NCI-H1417 treated with DMSO at 0.1 percent for 48 hours (cell line): ENCODE data around the gene DENND1A.
"Not testable (repeated sequence)": the region's sequence is repeated elsewhere in the genome, so short reads cannot be mapped to it uniquely, and the experiment has no call there.

Source experiments
- DNase-seq: peaks from one replicate; lab custom pipeline; 2025; lab: John Stamatoyannopoulos, UW

DENND1A gene

GRCh38 chr9:123728571-123728970 lies 201.4 kb downstream of the DENND1A start:
- not testable (repeated sequence) for DNase-seq

GRCh38 chr9:123727332-123727731 lies 202.6 kb downstream of the DENND1A start:
- DNase-seq: no peak

- DNase-seq: no peak
Observed at GRCh38 chr9:123725389-123725788, 204.5 kb downstream of the DENND1A start.

- no peak for DNase-seq
Observed at GRCh38 chr9:123724211-123724796, 205.6 kb downstream of the DENND1A start.

- no peak for DNase-seq
Observed at GRCh38 chr9:123723135-123723875, 206.6 kb downstream of the DENND1A start.

GRCh38 chr9:123722378-123722777 lies 207.5 kb downstream of the DENND1A start:
- no peak for DNase-seq

- no peak for DNase-seq
Observed at GRCh38 chr9:123718188-123718587, 211.7 kb downstream of the DENND1A start.

- DNase-seq: no peak
Observed at GRCh38 chr9:123717581-123718175, 212.2 kb downstream of the DENND1A start.

GRCh38 chr9:123716339-123716945 lies 213.5 kb downstream of the DENND1A start:
- no peak for DNase-seq

- DNase-seq: no peak
Observed at GRCh38 chr9:123715258-123715657, 214.7 kb downstream of the DENND1A start.

GRCh38 chr9:123713282-123713681 lies 216.6 kb downstream of the DENND1A start:
- no peak for DNase-seq

GRCh38 chr9:123712399-123712798 lies 217.5 kb downstream of the DENND1A start:
- DNase-seq: no peak

GRCh38 chr9:123710299-123710698 lies 219.6 kb downstream of the DENND1A start:
- DNase-seq: no peak

GRCh38 chr9:123702483-123702882 lies 227.4 kb downstream of the DENND1A start:
- DNase-seq: no peak

- DNase-seq: no peak
Observed at GRCh38 chr9:123697686-123698085, 232.2 kb downstream of the DENND1A start.

- DNase-seq: no peak
Observed at GRCh38 chr9:123696476-123696875, 233.4 kb downstream of the DENND1A start.

GRCh38 chr9:123695386-123695785 lies 234.5 kb downstream of the DENND1A start:
- DNase-seq: no peak

GRCh38 chr9:123691765-123692303 lies 238.1 kb downstream of the DENND1A start:
- no peak for DNase-seq

- no peak for DNase-seq
Observed at GRCh38 chr9:123689701-123690428, 240.1 kb downstream of the DENND1A start.

- DNase-seq: no peak
Observed at GRCh38 chr9:123687246-123687751, 242.6 kb downstream of the DENND1A start.

GRCh38 chr9:123686829-123687192 lies 243.1 kb downstream of the DENND1A start:
- no peak for DNase-seq
